Effector CD8-positive, alpha-beta T cell (primary cell): Measurements from ENCODE around the gene PRKAA1.

Experiments
- DNase-seq: peaks from one replicate; lab custom pipeline; 2025; lab: John Stamatoyannopoulos, UW
- total RNA-seq, 4 experiments: gene quantifications; one replicate each; lab custom pipeline; 2026; lab: John Stamatoyannopoulos, UW

Gene PRKAA1
- total RNA-seq = 109 to 141 (median 125) reads per million in 4 experiments

DNA sequence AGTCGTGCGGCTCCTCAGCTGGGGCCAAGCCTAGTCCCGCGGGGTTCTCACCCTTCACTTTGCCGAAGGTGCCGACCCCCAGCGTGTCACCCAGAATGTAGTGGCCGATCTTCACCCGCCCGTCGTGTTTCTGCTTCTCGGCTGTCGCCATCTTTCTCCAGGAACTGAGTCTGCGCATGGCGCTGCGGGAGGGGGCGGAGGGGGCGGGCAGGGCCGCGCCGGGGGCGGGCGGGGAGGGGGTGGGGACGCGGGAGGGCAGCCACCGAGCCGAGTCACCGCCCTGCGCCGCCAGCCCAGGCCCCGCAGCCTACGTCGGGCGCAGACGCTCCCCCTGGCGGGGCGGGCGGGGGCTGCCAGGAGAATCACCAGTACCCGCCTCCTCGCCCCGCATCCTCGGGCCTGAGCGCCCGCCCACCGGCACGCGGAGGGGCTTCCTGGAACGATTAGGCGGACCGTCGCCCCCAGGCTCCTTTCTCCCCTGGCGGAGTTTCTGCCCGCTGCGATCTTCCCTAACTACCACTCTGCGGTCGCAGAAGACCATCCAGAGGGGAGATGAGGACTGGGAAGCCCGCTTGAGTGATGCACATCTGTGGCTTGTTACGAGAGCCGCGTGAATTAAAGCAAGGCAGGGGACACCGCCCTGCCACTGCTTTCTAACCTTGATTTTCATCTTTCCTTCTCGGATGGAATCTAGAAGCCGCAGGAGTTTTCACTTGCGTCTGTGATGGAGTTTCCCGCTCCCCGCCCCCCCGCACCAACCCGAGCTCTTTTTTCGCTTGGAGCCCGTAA is at the start of gene PRKAA1:
PRKAA1 (minus strand) TSS at position 363 of the 789 bp plus-strand sequence; CDS start at position 178, 185 bp downstream.
- DNase-seq = peak; percentile 88

DNA sequence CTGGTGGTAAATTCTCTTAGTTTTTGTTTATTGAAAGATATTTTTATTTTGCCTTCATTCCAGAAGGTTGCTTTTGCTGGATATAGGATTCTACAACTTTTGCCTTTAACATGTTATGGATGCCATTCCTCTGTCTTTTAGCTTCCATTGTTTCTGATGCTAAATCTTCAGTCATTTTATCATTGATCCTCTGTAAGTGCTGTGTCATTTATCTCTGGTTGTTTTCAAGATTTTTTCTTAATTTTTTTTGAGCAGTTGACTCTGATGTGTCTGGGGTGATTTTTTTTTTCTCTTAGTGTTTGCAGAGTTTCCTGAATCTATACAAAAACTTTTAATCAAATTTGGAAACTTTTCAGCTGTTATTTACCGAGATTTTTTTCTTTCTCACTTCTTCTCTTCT is 49.4 kb upstream of the PRKAA1 start:
- no peak for DNase-seq

DNA sequence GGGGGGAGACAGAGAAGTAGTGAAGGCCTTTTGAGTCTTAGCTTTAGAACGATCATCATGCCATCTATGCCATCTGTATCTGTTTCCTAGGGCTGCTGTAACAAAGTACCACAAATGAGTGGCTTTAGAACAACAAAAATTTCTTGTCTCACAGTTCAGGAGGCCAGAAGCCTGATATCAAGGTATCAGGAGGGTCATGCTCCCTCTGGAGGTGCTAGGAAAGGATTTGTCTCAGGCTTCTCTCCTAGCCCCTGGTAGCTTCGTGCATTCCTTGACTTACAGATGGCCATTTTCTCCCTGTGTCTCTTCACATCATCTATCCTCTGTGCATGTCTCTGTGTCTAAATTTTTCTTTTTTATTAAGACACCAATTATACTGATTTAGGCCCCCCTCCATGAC is 48.2 kb upstream of the PRKAA1 start:
- no peak for DNase-seq

DNA sequence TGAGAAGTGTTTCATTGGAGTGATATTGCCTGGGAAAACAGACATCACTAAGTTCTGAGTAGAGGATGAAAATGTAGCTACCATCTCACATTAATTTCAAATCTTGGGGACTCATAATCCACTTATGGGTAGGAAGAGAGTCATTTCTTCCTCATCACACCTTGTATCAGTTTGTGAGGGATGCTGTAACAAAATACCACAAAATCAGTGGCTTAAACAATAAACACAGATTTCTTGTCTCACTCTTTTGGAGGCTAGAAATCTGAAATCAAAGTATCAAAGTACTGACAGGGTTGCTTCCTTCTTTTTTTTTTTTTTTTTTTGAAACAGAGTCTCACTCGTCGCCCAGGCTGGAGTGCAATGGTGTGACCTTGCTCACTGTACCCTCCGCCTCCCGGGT is 46.4 kb upstream of the PRKAA1 start:
- DNase-seq = no peak

DNA sequence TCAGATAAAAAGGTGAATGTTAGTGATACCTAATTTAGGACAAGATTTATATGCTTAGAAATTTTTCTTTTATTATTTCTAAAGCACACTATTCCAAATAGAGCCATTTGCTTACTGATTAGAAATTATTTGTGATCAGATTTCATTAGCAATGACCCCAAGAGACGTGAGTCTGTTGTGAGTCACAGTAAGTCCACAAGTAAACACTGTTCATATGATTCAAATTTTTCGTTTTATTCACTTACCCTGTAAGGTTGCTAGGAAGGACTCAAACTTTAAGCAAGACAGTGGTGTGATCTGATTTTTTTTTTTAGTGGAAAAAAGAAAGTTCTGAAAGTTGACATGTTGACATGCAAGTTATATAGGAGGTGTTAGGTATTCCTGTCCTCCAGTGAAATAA is 44.2 kb upstream of the PRKAA1 start:
- DNase-seq = no peak

DNA sequence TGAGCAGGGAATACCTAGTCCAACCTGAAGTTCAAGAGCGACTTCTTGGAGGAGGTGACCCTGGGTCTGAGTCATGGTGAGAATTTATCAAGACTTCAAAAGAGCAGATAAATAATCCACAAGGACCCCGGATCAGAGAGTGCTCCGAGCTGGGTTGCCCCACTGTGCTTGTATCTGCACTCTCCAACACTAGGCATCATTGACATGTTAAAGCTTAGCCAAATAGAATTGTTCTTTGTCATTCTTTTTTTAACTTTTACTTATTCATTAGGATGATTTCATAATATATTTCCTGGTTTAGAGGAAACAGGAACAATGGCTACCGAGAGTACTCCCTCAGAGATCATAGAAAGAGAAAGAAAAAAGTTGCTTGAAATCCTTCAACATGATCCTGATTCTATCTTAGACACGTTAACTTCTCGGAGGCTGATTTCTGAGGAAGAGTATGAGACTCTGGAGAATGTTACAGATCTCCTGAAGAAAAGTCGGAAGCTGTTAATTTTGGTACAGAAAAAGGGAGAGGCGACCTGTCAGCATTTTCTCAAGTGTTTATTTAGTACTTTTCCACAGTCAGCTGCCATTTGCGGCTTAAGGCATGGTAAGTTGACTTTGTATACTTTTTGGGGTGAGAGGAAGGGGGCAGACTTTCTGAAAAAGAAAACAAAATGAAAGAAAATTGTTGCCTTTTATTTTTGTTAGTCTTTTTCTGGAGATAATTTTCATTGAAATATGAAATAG is 43.1 kb upstream of the PRKAA1 start, which contains the start of gene CARD6:
CARD6 (plus strand) TSS at position 300 of the 738 bp plus-strand sequence; CDS start at position 316, 16 bp downstream.
- no peak for DNase-seq

DNA sequence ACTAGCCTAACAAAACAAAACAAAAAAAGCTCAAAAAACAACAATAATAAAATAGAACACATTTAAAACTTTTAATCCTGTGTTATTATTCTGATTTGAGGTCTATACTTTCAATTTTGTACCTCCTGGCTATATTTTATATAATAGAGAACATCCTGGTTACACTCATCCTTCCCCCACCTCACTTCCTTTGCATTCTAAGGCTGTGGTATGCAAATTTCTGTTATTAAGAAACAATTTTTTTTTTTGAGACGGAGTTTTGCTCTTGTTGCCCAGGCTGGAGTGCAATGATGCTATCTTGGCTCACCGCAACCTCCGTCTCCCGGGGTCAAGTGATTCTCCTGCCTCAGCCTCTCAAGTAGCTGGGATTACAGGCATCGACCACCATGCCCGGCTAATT is 39.9 kb upstream of the PRKAA1 start:
- DNase-seq = no peak

DNA sequence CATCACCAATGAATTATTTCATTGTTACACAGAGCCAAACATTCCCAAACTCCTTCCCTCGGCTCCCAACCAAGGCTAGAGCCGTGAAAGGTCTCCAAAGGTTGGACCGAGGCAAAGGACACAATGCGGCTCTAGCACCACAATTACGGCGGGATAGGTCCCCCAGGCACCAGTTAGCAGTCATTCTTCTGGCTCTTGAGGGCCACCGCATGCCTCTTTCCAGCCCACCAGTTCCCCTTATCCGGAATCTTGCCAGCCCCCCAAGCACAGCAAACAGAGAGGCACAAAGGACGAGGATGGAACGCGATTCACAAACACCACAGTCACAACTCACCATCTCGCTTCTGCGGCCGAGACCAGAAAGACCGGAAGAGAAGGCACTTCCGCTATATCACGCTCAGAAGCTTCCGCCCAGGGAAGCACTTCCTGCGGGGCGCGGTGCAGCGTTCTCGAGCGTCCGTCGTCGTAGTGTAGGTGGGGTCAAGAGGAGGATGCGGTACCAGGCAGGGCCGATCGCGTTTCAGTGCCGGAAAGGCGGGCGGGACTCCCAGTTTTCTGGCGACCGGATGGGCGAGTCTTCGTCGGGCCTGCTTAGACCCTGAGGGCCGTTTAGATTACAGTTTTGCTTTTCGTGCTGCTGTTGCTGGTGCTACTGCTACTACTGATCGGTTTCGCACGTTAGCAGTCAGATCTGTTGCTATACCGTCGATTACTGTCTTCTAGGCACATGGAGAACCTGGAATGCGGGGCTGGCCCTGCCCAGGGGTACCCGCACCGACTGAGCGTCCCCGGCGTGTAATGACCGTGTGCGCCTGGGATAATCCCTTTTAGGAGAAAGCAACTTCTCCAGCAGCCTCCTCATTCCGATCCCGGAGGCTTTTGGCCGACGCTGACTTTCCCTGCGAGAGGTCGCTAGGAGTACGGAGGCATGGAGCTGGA is 36.9 kb upstream of the PRKAA1 start, which contains the start of gene RPL37:
RPL37 (minus strand) TSS at position 374 of the 939 bp plus-strand sequence; CDS start at position 337, 37 bp downstream.
- DNase-seq = peak; percentile 78

DNA sequence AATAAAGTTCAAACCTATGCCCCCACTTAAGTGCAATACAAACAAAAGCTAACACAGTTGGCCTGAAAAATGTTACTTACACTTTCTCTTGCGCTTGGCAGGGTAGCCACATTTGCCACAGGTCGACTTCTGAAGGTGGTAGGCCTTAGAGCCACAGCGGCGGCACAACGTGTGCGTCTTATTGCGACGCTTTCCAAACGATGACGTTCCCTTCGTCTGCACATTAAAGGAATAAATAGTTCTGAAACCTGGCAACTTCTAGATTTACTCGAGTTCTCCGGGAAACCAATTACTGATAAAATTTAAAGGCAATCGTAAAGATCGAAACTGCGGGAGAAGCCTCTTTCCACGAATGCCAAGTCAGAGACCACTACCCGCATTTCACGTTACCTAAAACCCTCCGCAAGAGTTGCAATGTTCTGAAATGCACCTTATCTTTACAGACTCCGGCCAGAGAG is 36.2 kb upstream of the PRKAA1 start:
- DNase-seq = peak; percentile 21

DNA sequence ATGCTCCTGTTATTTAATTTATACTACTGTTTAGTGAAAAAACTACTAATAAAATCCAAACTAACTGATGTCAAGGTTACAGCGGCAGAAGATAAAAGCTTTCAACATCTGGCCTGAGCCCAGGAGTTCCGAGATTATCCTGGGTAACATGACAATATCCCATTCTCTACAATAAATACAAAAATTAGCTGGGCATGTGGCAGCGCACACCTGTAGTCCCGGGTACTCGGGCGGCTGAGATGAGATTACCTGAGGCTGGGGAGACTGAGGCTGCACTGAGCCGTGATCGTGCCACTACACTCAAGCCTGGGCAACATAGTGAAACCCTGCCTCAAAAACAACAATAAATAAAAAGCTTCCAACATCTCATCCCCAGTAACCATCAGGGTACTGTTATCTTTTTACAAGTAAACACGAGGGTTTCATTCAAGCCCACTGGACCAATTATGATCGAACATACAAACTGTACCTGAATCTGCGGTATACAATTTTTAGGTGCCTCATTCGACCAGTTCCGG is 35.6 kb upstream of the PRKAA1 start:
- DNase-seq = no peak

DNA sequence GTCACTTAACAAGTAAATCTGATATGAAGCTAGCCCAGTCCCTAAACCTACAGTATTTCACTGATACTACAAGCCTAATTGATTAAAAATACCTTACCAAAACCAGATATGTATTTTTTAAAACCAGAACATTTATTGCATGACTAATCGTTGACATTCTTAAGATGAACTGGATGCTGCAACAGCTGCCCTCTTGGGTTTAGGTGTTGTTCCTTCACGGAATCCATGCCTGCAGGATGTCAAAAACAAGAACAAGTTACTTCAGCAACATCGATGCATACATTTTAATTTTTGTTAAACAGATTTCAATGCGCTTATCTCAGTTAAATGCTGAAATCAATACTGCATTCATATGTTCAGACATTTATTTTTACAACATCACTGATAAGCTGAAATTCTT is 34.2 kb upstream of the PRKAA1 start:
- DNase-seq = no peak

DNA sequence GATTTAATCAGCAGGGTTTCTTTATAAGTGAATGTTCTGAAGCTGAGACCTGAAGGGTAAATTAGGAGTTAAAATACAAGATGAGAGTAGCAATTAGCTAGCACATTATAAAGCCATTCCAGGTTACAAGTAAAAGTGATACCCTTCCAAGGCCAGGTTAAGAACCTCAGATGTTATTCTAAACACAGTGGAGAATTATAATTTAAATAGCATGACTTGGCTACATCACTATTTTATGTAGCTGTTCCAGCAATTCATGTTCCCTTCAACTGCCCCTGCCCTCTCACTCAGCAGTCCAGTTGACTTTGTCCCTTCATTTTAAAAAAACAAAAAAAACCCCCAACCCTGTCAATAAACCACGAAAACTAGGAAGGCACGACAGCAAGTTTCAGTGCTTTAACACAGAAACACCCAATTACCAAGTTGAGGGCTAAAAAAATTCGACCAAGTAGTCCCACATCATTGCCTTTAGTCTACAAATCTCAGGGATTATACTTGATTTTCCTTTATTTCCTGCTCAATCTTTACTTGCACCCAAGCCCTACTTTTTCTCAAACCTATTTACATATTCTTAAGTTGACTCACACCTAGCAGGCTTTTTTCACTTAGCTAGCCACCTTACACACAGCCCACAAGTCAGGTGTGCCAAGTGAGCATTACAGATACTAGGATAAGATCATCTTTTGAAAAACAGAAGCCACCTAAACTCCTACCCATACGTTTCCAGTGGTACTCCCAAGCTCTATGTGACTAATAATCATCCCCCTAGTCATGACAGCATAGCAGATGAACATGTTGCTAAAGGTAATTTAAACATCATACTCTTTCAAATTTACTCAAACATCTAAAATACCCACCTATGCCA is 33.4 kb upstream of the PRKAA1 start:
- no peak for DNase-seq

DNA sequence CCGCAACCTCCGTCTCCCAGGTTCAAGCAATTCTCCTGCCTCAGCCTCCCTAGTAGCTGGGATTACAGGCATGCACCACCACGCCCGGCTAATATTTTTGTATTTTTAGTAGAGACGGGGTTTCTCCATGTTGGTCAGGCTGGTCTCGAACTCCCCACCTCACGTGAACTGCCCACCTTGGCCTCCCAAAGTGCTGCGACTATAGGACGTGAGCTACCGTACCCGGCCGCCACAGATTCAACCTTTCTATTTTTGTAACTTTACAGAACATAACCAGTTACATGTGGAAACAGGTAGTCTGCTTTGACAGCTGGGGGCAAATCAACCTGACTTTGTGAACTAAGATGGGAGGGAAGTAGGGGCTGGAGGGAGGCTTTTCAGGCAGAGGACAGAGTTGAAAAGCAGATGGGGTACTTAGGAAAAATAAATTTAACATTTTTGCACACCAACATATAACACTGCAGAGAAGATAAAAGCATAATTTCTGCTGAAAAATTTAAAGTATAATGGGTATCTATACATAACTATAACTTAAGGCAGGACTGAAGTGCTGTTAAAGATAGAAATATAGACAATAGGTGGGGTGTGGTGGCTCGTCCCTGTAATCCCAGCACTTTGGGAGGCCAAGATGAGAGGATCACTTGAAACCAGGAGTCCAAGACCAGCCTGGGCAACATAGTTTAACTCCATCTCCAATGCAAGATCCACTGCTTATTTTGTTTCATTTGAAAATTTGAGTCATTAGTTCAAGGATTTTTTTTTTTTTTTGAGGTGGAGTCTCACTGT is 31.8 kb upstream of the PRKAA1 start:
- DNase-seq = no peak

DNA sequence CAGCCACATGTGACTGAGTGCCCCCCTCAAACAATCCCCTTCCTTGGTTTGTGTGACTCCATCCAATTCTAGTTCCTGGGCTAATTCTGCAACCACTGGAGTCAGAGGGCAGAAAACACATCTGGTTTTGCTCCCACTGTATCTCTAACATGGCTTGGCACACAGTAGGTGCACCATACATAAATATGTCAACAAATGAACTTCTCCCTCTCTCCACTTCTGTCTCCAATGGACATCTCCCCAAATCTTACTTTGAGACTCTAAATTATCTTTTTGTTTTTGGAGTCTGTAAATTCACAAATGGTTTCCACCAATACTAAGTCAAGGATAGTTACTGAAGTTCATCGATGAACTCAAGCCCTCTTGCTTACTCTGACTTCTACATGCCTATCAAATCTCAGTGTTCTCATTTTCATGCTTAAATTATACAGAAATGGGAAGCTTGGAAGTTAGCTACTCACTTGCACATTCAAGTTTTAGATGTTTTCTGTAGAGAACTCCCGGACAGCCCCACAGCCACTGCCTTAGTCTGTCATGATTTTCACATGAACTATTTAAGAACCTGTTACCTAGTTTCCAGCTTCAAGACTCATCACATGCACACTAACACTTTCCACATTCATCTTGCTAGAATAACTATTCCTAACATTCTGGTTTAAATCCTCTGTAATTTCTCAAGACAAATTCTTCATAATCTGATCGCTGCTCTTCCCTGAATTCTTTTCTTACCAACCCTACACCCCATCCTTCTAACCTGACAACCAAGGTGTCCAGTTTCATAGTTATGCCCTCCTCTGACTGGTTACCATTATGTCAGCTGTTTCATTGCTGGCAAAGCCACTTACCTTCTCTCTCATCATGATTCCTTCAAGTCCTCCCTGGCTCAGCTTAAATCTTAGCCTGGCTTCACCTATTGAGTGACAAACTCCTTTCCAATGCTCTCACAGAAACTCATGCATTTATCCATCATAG is 30.8 kb upstream of the PRKAA1 start:
- DNase-seq = no peak

DNA sequence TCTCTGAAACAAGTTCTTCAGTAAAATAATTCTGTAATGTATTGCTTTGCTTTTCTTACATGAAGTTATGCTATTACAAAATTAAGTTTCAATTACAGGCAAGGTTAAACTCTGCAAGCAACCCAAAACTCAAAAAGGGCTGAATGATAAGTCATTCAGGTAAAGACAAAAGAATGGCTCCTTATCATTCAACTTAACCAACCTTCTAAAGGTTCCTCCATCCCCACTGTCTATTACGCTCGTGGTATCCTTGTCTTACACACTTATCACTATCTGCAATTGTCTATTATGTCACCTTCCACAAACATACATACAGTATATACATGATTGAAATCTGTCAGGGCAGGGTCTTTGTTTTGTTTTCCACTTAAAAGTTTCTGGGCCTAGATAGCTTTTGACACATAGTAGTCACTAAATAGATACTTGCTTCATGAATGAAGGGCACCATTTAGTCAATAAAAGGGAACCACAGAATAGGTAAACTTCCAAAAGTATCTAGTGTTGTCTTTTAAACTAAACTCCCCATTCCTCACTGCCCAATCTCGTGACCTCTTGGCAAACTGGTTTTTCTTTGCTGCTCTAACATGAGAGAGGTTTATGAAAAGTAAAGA is 30.0 kb upstream of the PRKAA1 start:
- DNase-seq = no peak

DNA sequence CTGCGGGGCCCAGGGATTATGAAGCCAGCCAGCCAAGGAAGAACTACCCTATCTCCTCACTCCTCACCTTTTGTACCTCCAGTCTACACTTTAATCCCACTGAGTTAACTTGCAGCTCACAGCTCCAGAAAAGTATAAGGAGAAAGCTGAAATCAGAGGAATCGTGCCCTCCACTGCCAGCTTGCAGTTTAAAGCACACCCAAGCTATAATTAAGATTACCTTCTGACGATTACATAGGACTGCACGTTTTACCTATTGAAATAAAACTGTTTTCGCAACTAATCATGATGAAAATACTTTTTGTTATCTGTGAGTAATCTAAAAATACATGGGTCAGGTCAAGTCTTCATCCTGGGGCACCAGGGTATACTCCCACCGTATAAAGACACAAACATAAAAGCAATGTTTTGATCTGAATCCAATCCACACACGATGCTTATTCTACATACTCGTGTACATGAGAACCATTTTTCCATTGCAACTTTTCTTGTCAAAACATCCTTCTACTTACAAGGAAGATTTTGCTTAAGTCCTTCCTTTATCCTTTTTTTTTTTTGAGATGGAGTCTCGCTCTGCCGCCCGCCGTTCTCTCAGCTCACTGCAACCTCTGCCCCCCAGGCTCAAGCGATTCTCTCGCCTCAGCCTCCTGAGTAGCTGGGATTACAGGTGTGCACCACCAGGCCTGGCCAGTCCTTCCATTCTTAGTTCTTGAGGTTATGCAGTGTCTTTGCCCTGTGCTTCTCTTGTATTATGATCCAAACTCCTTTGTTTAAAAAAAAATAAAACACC is 29.2 kb upstream of the PRKAA1 start:
- no peak for DNase-seq

DNA sequence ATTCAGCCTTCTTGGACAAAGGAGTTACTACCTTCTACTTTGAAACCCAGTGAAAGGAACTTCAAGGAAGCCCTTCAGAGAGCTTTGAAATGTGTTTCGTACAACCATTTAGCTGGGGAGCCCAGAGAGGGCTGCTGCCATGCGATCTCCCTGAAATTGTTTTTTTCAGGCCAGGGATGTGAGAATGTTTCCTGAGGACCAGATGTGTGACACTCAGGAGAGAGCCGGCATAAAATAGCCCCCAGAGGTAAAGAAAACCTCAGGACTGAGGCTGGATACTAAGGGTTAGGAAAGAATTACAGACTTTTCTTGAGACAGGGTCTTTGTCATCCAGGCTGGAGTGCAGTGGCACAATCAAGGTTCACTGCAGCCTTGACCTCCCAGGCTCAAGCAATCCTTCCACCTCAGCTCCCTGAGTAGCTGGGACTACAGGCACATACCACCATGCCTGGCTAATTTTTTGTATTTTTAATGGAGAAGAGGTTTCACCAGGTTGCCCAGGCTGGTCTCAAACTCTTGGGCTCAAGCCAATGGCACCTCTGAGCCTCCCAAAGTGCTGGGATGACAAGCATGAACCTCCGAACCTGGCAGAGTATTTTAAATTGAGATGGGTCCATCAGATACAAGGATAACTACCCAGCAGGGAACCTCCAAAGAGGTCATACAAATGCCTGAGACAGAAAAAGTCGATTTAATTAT is 28.5 kb upstream of the PRKAA1 start:
- DNase-seq = no peak
